ENCODE results near the gene CNTF. TPM values are rescaled to one million over a fixed set of nuclear protein-coding genes. Genes with fewer than 3 reads are reported as not detected.

The CNTF gene
- total and polyA plus RNA-seq, 10 of the 15 experiments (the other 5 are each of a cell fraction or from before 2014, with no cell fraction given) = 0.16 to 2.3 (median 0.73) TPM

DNA sequence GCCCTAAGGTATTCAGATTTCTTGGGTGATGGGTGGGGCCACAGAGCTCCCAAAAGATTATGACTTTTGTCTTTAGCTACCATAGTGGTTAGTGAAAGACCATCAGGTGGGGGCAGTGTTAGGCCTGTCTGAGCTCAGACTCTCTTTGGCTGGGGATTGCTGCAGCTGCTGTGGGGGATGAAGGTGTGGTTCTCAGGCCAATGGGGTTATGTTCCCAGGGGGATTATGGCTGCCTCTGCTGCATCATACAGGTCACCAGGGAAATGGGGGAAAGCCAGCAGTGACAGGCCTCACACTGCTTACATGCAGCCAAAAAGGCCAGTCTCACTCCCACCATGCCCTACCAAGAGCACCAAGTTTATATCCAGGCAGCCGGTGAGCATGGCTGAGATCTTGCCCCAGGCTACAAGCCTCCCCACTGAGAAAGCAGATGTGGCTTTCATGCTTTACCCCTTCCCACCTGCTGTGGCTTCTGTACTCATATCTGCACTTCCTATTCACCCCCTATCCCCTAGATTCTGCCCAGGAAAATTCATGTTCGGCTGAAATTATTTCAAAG lies 24.8 kb downstream of the CNTF start (continued):
- TF ChIP-seq, protein P1, sequence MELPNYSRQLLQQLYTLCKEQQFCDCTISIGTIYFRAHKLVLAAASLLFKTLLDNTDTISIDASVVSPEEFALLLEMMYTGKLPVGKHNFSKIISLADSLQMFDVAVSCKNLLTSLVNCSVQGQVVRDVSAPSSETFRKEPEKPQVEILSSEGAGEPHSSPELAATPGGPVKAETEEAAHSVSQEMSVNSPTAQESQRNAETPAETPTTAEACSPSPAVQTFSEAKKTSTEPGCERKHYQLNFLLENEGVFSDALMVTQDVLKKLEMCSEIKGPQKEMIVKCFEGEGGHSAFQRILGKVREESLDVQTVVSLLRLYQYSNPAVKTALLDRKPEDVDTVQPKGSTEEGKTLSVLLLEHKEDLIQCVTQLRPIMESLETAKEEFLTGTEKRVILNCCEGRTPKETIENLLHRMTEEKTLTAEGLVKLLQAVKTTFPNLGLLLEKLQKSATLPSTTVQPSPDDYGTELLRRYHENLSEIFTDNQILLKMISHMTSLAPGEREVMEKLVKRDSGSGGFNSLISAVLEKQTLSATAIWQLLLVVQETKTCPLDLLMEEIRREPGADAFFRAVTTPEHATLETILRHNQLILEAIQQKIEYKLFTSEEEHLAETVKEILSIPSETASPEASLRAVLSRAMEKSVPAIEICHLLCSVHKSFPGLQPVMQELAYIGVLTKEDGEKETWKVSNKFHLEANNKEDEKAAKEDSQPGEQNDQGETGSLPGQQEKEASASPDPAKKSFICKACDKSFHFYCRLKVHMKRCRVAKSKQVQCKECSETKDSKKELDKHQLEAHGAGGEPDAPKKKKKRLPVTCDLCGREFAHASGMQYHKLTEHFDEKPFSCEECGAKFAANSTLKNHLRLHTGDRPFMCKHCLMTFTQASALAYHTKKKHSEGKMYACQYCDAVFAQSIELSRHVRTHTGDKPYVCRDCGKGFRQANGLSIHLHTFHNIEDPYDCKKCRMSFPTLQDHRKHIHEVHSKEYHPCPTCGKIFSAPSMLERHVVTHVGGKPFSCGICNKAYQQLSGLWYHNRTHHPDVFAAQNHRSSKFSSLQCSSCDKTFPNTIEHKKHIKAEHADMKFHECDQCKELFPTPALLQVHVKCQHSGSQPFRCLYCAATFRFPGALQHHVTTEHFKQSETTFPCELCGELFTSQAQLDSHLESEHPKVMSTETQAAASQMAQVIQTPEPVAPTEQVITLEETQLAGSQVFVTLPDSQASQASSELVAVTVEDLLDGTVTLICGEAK (IDR thresholded peaks at IDR 0.05; ENCODE audit: borderline replicate concordance) = no peak
- TF ChIP-seq IRF4 (IDR thresholded peaks at IDR 0.05; ENCODE audit: low read depth, low read length) = peak; percentile 79
- TF ChIP-seq, protein P2, sequence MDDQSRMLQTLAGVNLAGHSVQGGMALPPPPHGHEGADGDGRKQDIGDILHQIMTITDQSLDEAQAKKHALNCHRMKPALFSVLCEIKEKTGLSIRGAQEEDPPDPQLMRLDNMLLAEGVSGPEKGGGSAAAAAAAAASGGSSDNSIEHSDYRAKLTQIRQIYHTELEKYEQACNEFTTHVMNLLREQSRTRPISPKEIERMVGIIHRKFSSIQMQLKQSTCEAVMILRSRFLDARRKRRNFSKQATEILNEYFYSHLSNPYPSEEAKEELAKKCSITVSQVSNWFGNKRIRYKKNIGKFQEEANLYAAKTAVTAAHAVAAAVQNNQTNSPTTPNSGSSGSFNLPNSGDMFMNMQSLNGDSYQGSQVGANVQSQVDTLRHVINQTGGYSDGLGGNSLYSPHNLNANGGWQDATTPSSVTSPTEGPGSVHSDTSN (IDR thresholded peaks at IDR 0.05; ENCODE audit: insufficient replicate concordance, low read depth, low read length) = no peak
- TF ChIP-seq NR2F1 (conservative IDR thresholded peaks at IDR 0.05) = peak; percentile 98
- TF ChIP-seq ASH2L (IDR thresholded peaks at IDR 0.05; ENCODE audit: borderline replicate concordance, low read depth) = no peak
- TF ChIP-seq MEF2B (IDR thresholded peaks at IDR 0.05; ENCODE audit: partially characterized antibody, poor library complexity, severe bottlenecking) = peak; percentile 99
- TF ChIP-seq, protein P3, sequence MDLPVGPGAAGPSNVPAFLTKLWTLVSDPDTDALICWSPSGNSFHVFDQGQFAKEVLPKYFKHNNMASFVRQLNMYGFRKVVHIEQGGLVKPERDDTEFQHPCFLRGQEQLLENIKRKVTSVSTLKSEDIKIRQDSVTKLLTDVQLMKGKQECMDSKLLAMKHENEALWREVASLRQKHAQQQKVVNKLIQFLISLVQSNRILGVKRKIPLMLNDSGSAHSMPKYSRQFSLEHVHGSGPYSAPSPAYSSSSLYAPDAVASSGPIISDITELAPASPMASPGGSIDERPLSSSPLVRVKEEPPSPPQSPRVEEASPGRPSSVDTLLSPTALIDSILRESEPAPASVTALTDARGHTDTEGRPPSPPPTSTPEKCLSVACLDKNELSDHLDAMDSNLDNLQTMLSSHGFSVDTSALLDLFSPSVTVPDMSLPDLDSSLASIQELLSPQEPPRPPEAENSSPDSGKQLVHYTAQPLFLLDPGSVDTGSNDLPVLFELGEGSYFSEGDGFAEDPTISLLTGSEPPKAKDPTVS (IDR thresholded peaks at IDR 0.05; ENCODE audit: low read depth, low read length) = no peak
- peak; percentile 86 for TF ChIP-seq EED (IDR thresholded peaks at IDR 0.05; ENCODE audit: low read depth)
- 0 out of 2 replicates have a peak, but pooled peaks have one; percentile 39 for TF ChIP-seq BMI1 (IDR thresholded peaks at IDR 0.05; ENCODE audit: borderline replicate concordance)
- no peak for TF ChIP-seq FOS (IDR thresholded peaks at IDR 0.05; ENCODE audit: borderline replicate concordance, extremely low read depth, insufficient read length)
- peak; percentile 57; the same call in 1 of the 2 replicates for TF ChIP-seq RAD21 (IDR thresholded peaks at IDR 0.05; ENCODE audit: insufficient read depth, low read depth, low read length)
- TF ChIP-seq, protein P4, sequence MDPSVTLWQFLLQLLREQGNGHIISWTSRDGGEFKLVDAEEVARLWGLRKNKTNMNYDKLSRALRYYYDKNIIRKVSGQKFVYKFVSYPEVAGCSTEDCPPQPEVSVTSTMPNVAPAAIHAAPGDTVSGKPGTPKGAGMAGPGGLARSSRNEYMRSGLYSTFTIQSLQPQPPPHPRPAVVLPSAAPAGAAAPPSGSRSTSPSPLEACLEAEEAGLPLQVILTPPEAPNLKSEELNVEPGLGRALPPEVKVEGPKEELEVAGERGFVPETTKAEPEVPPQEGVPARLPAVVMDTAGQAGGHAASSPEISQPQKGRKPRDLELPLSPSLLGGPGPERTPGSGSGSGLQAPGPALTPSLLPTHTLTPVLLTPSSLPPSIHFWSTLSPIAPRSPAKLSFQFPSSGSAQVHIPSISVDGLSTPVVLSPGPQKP (IDR thresholded peaks at IDR 0.05; ENCODE audit: low read depth, low read length) = no peak
- TF ChIP-seq RUNX3 (IDR thresholded peaks at IDR 0.05; ENCODE audit: low read length) = peak; percentile 88
- no peak for TF ChIP-seq KAT2A (conservative IDR thresholded peaks at IDR 0.05; ENCODE audit: control insufficient read depth, low read depth, low read length)
- TF ChIP-seq, protein P5, sequence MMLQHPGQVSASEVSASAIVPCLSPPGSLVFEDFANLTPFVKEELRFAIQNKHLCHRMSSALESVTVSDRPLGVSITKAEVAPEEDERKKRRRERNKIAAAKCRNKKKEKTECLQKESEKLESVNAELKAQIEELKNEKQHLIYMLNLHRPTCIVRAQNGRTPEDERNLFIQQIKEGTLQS (IDR thresholded peaks at IDR 0.05; ENCODE audit: borderline replicate concordance, extremely low read depth, low read depth, low read length) = no peak
- TF ChIP-seq, protein P6, sequence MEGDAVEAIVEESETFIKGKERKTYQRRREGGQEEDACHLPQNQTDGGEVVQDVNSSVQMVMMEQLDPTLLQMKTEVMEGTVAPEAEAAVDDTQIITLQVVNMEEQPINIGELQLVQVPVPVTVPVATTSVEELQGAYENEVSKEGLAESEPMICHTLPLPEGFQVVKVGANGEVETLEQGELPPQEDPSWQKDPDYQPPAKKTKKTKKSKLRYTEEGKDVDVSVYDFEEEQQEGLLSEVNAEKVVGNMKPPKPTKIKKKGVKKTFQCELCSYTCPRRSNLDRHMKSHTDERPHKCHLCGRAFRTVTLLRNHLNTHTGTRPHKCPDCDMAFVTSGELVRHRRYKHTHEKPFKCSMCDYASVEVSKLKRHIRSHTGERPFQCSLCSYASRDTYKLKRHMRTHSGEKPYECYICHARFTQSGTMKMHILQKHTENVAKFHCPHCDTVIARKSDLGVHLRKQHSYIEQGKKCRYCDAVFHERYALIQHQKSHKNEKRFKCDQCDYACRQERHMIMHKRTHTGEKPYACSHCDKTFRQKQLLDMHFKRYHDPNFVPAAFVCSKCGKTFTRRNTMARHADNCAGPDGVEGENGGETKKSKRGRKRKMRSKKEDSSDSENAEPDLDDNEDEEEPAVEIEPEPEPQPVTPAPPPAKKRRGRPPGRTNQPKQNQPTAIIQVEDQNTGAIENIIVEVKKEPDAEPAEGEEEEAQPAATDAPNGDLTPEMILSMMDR (IDR thresholded peaks at IDR 0.05 in 2 of 3, conservative IDR thresholded peaks at IDR 0.05 in 1 of 3; ENCODE audit: control insufficient read depth in 2 of 3, extremely low read depth in 1 of 3, insufficient read depth in 1 of 3, low read depth in 3 of 3, low read length in 3 of 3) = peak in 2 of 3 experiments; percentile 21 to 40; a peak in 3 of 6 replicates
- TF ChIP-seq PAX5 (IDR thresholded peaks at IDR 0.05; ENCODE audit: borderline replicate concordance, low read depth, low read length) = peak; percentile 68; the same call in 1 of the 2 replicates
- no peak for TF ChIP-seq ZNF274 (IDR thresholded peaks at IDR 0.05; ENCODE audit: insufficient read depth, insufficient read length)
- TF ChIP-seq MEF2A (IDR thresholded peaks at IDR 0.05; ENCODE audit: insufficient read depth, low read depth, low read length) = 0 out of 2 replicates have a peak, but pooled peaks have one; percentile 11

Data from GM12878 (cell line).